Measurements from ENCODE around the gene CPEB1. TPM values are rescaled to one million over a fixed set of nuclear protein-coding genes. Genes with fewer than 3 reads are reported as not detected.

The CPEB1 gene
- total and polyA plus RNA-seq, 2 experiments from 2014 or later: 4.1 to 9.4 TPM

- no peak for TF ChIP-seq CTCF (conservative IDR thresholded peaks at IDR 0.05; ENCODE audit: low read depth in 2 of 2)
- TF ChIP-seq ZNF114 (CRISPR knock-in tag; IDR thresholded peaks at IDR 0.05): no peak
- no peak for TF ChIP-seq ZNF331 (CRISPR knock-in tag; IDR thresholded peaks at IDR 0.05; ENCODE audit: low read depth)
Measured at GRCh38 chr15:82569834-82570233, 77.3 kb downstream of the CPEB1 start (continued).

- no peak overlapping the region for H3K4me2 ChIP-seq
- no peak for DNase-seq (ENCODE audit: low spot score)
- H3K27ac Mint-ChIP-seq: no peak overlapping the region
- H3K36me3 Mint-ChIP-seq (ENCODE audit: low read depth): no peaks in the 10 kb centered on the region
- no peaks in the 10 kb centered on the region for H3K27me3 ChIP-seq (ENCODE audit: insufficient read depth)
- peaks cover 28% of the 10 kb centered on the region for H3K4me1 ChIP-seq (ENCODE audit: insufficient read depth)
- H3F3A ChIP-seq (replicated peaks; ENCODE audit: low read depth): no peaks in the 10 kb centered on the region
- H3K9me3 Mint-ChIP-seq: no peaks in the 10 kb centered on the region
- no peak overlapping the region for H3K4me3 Mint-ChIP-seq
- no peaks in the 10 kb centered on the region for H3K9me2 ChIP-seq (ENCODE audit: insufficient read depth)
- no peaks in the 10 kb centered on the region for H3K79me2 ChIP-seq (replicated peaks; ENCODE audit: insufficient read depth)
- no peak overlapping the region for H3K4me3 ChIP-seq
- H2AFZ ChIP-seq: no peak overlapping the region
- peaks cover 34% of the 10 kb centered on the region for H3K4me1 Mint-ChIP-seq
- TF ChIP-seq STAT1 (IDR thresholded peaks at IDR 0.05; ENCODE audit: unreplicated experiment) (no peak), REST (IDR thresholded peaks at IDR 0.05; ENCODE audit: unreplicated experiment) (no peak)
- peaks cover 2% of the 10 kb centered on the region for H3K27me3 Mint-ChIP-seq (ENCODE audit: insufficient read depth, low read depth, poor library complexity)
- no peak for ATAC-seq
- no peak overlapping the region for H3K27ac ChIP-seq (ENCODE audit: low read depth)
- no peaks in the 10 kb centered on the region for H3K36me3 ChIP-seq (ENCODE audit: insufficient read depth)
- no peaks in the 10 kb centered on the region for H4K20me1 ChIP-seq (replicated peaks; ENCODE audit: insufficient read depth)
Measured at GRCh38 chr15:82568986-82569385, 78.2 kb downstream of the CPEB1 start.

- Histone ChIP-seq H3K4me3 (no peak overlapping the region), H3K79me2 (replicated peaks; ENCODE audit: insufficient read depth) (no peaks in the 10 kb centered on the region), H3K27ac (ENCODE audit: low read depth) (no peak overlapping the region), H4K20me1 (replicated peaks; ENCODE audit: insufficient read depth) (no peaks in the 10 kb centered on the region), H3K36me3 (ENCODE audit: insufficient read depth) (no peaks in the 10 kb centered on the region), H3K9me2 (ENCODE audit: insufficient read depth) (no peaks in the 10 kb centered on the region), H3K27me3 (ENCODE audit: insufficient read depth) (no peaks in the 10 kb centered on the region), H3K4me1 (ENCODE audit: insufficient read depth) (peaks cover 28% of the 10 kb centered on the region), H2AFZ (no peak overlapping the region), H3F3A (replicated peaks; ENCODE audit: low read depth) (no peaks in the 10 kb centered on the region), H3K4me2 (no peak overlapping the region)
- no peak overlapping the region for H3K27ac Mint-ChIP-seq
- H3K4me1 Mint-ChIP-seq: peaks cover 34% of the 10 kb centered on the region
- DNase-seq (ENCODE audit: low spot score) (no peak), ATAC-seq (no peak)
- no peaks in the 10 kb centered on the region for H3K9me3 Mint-ChIP-seq
- H3K4me3 Mint-ChIP-seq: no peak overlapping the region
- H3K27me3 Mint-ChIP-seq (ENCODE audit: insufficient read depth, low read depth, poor library complexity): peaks cover 2% of the 10 kb centered on the region
- TF ChIP-seq CREB1 (CRISPR knock-in tag; IDR thresholded peaks at IDR 0.05; ENCODE audit: low read depth) (no peak), ZNF114 (CRISPR knock-in tag; IDR thresholded peaks at IDR 0.05) (no peak), ZNF462 (CRISPR knock-in tag; IDR thresholded peaks at IDR 0.05) (no peak), POLR2AphosphoS5 (IDR thresholded peaks at IDR 0.05; ENCODE audit: low read depth) (no peak), JUNB (IDR thresholded peaks at IDR 0.05; ENCODE audit: unreplicated experiment) (no peak)
- H3K36me3 Mint-ChIP-seq (ENCODE audit: low read depth): no peaks in the 10 kb centered on the region
Measured at GRCh38 chr15:82567661-82568060, 79.5 kb downstream of the CPEB1 start.
